Psoas muscle (tissue), 8 donors: Measurements from ENCODE around the gene POU3F1. TPM values are rescaled to one million over a fixed set of nuclear protein-coding genes. Genes with fewer than 3 reads are reported as not detected.

Experiments
- ATAC-seq, 4 donors: fragments of 200-7000 bp; cut with Tn5 transposase; one replicate each; pipeline ENCODE4 v1.9.1; 2020; ENCODE audit warnings: moderate library complexity in 3 of 4, mild to moderate bottlenecking in 2 of 4
- DNase-seq, 2 donors: peaks; one replicate each; pipeline ENCODE4 v3.0.0-alpha.2; 2020
- H3K27ac ChIP-seq: fragments of 200-600 bp; one replicate; pipeline ENCODE4 v1.8.0; 2022
- H3K27me3 ChIP-seq, 3 donors: fragments of 200-600 bp in 1 of 3; one replicate each; pipeline versions ENCODE4 v1.6.1 to v1.8.0; 2013 to 2022; ENCODE audit warnings: low read length in 2 of 3, mild to moderate bottlenecking in 2 of 3, moderate library complexity in 1 of 3; ENCODE audit not compliant: insufficient read depth in 3 of 3
- H3K36me3 ChIP-seq, 2 donors: fragments of 200-600 bp in 1 of 2; one replicate each; pipeline versions ENCODE4 v1.6.1 to v1.8.0; 2013 to 2022; ENCODE audit warnings: low read depth in 1 of 2, mild to moderate bottlenecking in 1 of 2, moderate library complexity in 1 of 2; ENCODE audit not compliant: insufficient read depth in 1 of 2
- H3K4me1 ChIP-seq: fragments of 200-600 bp; one replicate; pipeline ENCODE4 v1.8.0; 2022
- H3K4me3 ChIP-seq: fragments of 200-600 bp; one replicate; pipeline ENCODE4 v1.8.0; 2022; ENCODE audit warnings: mild to moderate bottlenecking
- H3K9me3 ChIP-seq: fragments of 200-600 bp; one replicate; pipeline ENCODE4 v1.8.0; 2022
- WGBS, 3 donors: extraction: QIAGEN DNeasy Blood & Tissue Kit; methylation state at CpG; one replicate each; pipeline versions ENCODE4 v1.1.6 to v1.1.7; 2013; 5-methylcytosine and 5-hydroxymethylcytosine counted together
- intact Hi-C, 2 donors: fragments of 100-400 bp; cut with DNase I; formaldehyde crosslinking; loops; one replicate each; pipeline versions ENCODE4 v1.11.0 to v1.14.2; 2022
- polyA plus RNA-seq, 3 donors: library from polyadenylated mRNA; stranded (reverse); fragments of 200-250 nt; gene quantifications; one replicate each; pipeline ENCODE4 v1.2.3, GENCODE V29; 2013
- total RNA-seq, 4 donors: library from RNA; stranded (reverse); fragmentation: NEBNext Ultra II Directional in 2 of 4; extraction: Animal tissue kit (Norgen Biotek cat#: 25700) in 2 of 4; gene quantifications; one replicate each; pipeline versions ENCODE4 v1.2.1 to v1.2.4, GENCODE V29; 2021 to 2023
- TF ChIP-seq, protein P1 (sequence below): fragments of 200-600 bp; IDR thresholded peaks from one replicate; pipeline ENCODE4 v1.8.0; 2022; ENCODE audit warnings: antibody characterized with exemption
- donor health status: healthy with polysubstance abuse.
- donor health status: DM: no; HTN: no; CAD: no; lungs with moderate emphysema.
- donor health status: Bipolar disorder and iron deficiency.
- donor health status: healthy.
- donor health status: DM: yes; HTN: yes; CAD: no.
- donor health status: DM: no; HTN: no; CAD: no.
- donor health status: DM: no; HTN: no; CAD: no.
- donor health status: DM: yes; HTN: yes; CAD: no.

Gene POU3F1
- total and polyA plus RNA-seq, 7 donors = 0.04 to 0.38 (median 0.13) TPM; not detected in 1

DNA sequence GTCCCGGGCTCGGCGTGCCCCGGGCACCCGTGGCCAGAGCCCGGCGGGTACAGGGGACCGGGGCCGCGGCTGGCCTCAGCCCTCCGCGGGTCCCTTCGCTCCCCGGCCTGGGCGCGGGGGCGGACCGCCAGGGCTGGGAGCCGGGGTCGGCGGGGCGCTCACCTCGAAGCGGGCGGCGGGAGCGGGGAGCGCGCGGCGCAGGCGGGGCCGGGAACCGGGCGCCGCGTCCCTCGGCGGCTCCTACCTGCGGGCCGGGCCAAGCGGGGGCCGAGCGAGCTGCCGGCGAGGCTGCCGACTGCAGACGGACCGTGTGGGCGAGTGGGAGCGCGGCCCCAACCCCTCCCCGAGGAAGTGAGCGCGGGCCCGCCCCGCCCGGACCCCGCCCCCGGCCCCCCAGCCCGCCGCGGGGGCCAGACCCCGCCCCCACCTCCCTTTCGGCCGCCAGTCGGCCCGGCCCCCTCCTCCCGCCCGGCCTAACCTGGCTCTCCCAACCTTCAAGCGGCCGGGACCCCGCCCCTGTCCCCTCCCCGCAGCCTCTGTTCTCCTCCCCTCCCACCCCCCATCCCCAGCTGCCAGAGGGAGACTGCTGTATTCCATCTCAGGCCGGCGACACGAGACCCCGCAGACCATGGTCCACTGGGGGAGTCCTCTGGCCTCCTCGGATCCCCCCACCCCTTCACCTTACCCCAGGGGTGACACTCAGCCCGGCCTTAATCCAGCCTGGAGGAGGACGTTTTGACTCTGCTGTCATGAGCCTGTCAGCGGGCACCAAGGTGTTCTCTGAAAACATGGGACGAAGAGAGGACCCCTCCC is 41.2 kb downstream of the POU3F1 start, which contains the start of gene FHL3:
TSS of gene FHL3 (minus strand) at position 320 of the 813 bp plus-strand sequence. CDS start 6,102 bp downstream, outside the sequence.
- ATAC-seq (peak; percentile 37 to 45 (median 40)), DNase-seq (peak; percentile 86 to 94)
- no peaks in the 10 kb centered on the region for H3K9me3 ChIP-seq
- intact Hi-C loops = no loop called here
- peak within 1 kb of the TSS; percentile 98 for H3K27ac ChIP-seq
- H3K36me3 ChIP-seq = peaks cover 0 to 7% of the 10 kb centered on the region in 2 donors
- H3K27me3 ChIP-seq = no peaks in the 10 kb centered on the region
- H3K4me1 ChIP-seq = peaks cover 61% of the 10 kb centered on the region
- peak within 1 kb of the TSS; percentile 84 for H3K4me3 ChIP-seq
- WGBS, 3 donors = 1 to 3% (median 2%) methylated on average over 22 to 83 of the region's 83 CpGs
- TF ChIP-seq, protein P1, sequence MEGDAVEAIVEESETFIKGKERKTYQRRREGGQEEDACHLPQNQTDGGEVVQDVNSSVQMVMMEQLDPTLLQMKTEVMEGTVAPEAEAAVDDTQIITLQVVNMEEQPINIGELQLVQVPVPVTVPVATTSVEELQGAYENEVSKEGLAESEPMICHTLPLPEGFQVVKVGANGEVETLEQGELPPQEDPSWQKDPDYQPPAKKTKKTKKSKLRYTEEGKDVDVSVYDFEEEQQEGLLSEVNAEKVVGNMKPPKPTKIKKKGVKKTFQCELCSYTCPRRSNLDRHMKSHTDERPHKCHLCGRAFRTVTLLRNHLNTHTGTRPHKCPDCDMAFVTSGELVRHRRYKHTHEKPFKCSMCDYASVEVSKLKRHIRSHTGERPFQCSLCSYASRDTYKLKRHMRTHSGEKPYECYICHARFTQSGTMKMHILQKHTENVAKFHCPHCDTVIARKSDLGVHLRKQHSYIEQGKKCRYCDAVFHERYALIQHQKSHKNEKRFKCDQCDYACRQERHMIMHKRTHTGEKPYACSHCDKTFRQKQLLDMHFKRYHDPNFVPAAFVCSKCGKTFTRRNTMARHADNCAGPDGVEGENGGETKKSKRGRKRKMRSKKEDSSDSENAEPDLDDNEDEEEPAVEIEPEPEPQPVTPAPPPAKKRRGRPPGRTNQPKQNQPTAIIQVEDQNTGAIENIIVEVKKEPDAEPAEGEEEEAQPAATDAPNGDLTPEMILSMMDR = no peak

DNA sequence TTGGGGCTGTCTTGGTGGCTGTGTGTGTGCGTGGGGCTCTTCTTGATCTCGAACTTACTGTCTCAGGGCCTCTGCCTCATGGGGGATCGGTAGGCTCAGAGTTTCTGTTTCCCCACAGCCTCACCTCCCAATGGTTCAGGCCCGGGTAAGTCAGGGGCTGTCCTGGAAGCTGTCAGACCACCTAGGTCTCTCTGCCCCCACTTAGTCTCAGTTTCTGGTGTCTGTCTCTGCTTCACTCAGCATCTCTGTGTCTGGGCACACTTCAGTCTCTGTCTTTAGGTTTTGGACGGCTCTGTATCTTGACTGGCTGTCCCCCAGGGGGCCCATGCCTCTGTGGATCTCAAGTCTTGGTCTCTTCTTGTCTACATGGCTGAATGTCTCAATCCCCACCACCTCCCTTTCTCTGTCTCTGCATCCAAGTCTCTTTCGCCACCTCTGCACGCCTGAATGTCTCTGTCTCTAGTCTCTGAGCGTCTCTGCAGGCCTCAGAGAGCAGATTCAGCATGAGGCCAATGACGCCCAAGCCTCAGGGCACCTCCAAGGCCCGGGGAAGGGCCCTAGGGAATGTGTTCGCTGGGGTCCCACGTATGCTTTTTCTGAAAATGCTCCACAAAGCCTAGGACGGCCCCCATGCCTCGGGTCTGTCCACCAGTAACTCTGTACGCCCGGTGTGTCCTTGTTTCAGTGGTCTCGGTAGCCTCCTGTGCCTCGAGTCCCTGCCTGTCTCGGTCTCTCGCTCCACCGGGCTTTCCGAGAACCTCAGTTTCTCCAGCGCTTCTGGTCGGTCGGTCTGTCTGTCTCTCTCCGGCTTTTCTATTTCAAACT is 42.1 kb downstream of the POU3F1 start:
- peak in 1 of 2 donors; percentile 33 for DNase-seq
- peaks cover 63% of the 10 kb centered on the region for H3K4me1 ChIP-seq
- 1 to 2% (median 1%) methylated on average over 26 of the region's 26 CpGs for WGBS, 3 donors
- H3K27me3 ChIP-seq = no peaks in the 10 kb centered on the region
- peaks cover 0 to 14% of the 10 kb centered on the region in 2 donors for H3K36me3 ChIP-seq
- peak overlapping the region; percentile 84 for H3K4me3 ChIP-seq
- intact Hi-C loops = no loop called here
- H3K9me3 ChIP-seq = no peaks in the 10 kb centered on the region
- H3K27ac ChIP-seq = peak overlapping the region; percentile 98
- TF ChIP-seq, protein P1 = no peak
- ATAC-seq = no peak

DNA sequence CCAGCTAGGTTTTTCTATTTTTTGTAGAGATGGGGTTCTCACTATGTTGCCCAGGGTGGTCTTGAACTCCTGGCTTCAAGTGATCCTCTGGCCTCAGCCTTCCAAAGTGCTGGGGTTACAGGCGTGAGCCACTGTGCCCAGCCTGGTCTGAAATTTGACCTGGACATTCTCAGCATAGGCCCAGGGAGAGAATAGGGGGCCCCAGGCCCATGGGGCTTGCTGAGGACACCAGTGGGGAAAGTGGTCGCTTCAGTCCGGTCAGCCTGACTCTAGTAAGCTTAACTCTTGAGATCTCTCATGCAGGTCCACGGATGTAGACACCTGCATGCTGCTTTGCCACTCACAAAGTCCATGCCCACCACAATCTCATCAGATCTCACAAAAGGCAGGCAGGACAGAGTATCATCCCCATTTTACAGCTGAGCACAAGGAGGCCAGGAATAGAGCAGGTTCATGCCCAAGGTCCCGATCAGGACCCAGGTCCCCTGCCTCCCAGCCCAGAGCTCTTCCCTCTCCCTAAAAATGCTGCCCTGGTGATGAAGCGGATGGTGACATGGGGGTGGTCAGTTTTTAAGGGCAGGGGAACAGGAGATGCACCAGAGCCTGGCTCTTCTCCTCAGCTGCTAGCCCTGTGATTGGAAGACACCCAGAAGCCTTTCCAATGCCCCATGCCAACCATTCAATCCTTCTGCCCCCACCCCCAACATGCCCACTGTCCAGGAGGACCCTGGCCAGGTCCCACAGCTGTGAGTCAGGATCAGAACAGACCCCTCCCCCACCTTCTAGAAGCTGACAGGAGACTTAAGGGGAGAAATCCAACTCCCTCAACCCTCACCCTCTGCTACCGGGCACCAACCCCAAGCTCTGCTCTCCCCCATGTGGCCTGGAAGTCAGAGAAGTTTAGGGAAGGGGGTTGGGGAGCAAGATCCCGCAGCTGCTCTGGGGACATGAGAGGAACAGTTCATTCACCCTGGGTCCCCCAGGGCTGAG is 43.0 kb downstream of the POU3F1 start:
- DNase-seq = peak; percentile 78 to 93
- no peaks in the 10 kb centered on the region for H3K27me3 ChIP-seq
- WGBS, 3 donors = 19 to 26% (median 22%) methylated on average over 8 of the region's 8 CpGs
- H3K4me3 ChIP-seq = peak overlapping the region; percentile 84
- H3K36me3 ChIP-seq = peaks cover 0 to 23% of the 10 kb centered on the region in 2 donors
- peak overlapping the region; percentile 98 for H3K27ac ChIP-seq
- peaks cover 68% of the 10 kb centered on the region for H3K4me1 ChIP-seq
- peak; percentile 58 to 68 (median 65) for ATAC-seq
- TF ChIP-seq, protein P1 = no peak
- intact Hi-C loops = no loop called here
- H3K9me3 ChIP-seq = no peaks in the 10 kb centered on the region
